HepG2 (cell line): ENCODE results near the gene CNTRL. TPM values are rescaled to one million over a fixed set of nuclear protein-coding genes. Genes with fewer than 3 reads are reported as not detected.

Source experiments
- ADNP ChIP-seq: sonication (generic); formaldehyde crosslinking; IDR thresholded peaks from 2 replicates; pipeline ENCODE4 v1.4.0; 2020; ENCODE audit warnings: missing genetic modification reagents
- BCL6 ChIP-seq: IDR thresholded peaks from 2 replicates; pipeline ENCODE4 v1.6.1; 2016; ENCODE audit warnings: missing genetic modification reagents, missing compliant biosample characterization
- CREM ChIP-seq, 2 experiments: sonication (generic) in 1 of 2; formaldehyde crosslinking in 1 of 2; IDR thresholded peaks; 2 replicates each; pipeline versions ENCODE4 v1.4.0 to v1.6.1; 2016 to 2020; ENCODE audit warnings: antibody characterized with exemption in 1 of 2, mild to moderate bottlenecking in 1 of 2, missing genetic modification reagents in 1 of 2
- HNRNPH1 ChIP-seq: fragments of 200-400 bp; formaldehyde crosslinking; optimal IDR thresholded peaks from 2 replicates; pipeline ENCODE3; 2017; ENCODE audit warnings: mild to moderate bottlenecking, low read depth, low read length
- MXD4 ChIP-seq: IDR thresholded peaks from 2 replicates; pipeline ENCODE4 v1.6.1; 2016; ENCODE audit warnings: mild to moderate bottlenecking, missing biosample characterization, missing genetic modification reagents
- NAIF1 ChIP-seq: sonication (generic); formaldehyde crosslinking; IDR thresholded peaks from 2 replicates; pipeline ENCODE4 v1.5.0; 2020; ENCODE audit warnings: mild to moderate bottlenecking, missing genetic modification reagents, borderline replicate concordance
- NRL ChIP-seq: sonication (generic); formaldehyde crosslinking; IDR thresholded peaks from 2 replicates; pipeline ENCODE4 v1.5.0; 2020; ENCODE audit warnings: missing genetic modification reagents, mild to moderate bottlenecking, moderate library complexity, borderline replicate concordance
- SCMH1 ChIP-seq: sonication (generic); formaldehyde crosslinking; IDR thresholded peaks from 2 replicates; pipeline ENCODE4 v1.9.0; 2021; ENCODE audit warnings: missing genetic modification reagents, mild to moderate bottlenecking, borderline replicate concordance
- SUZ12 ChIP-seq: fragments of 150-350 bp; IDR thresholded peaks from 2 replicates; pipeline ENCODE4 v1.6.1; 2014; ENCODE audit warnings: low read depth, low read length
- YEATS2 ChIP-seq: sonication (generic); formaldehyde crosslinking; IDR thresholded peaks from 2 replicates; pipeline ENCODE4 v1.4.0; 2020; ENCODE audit warnings: missing genetic modification reagents, borderline replicate concordance
- ZKSCAN5 ChIP-seq: sonication (generic); formaldehyde crosslinking; IDR thresholded peaks from 2 replicates; pipeline ENCODE4 v1.5.1; 2020; ENCODE audit warnings: mild to moderate bottlenecking, missing genetic modification reagents
- ZNF3 ChIP-seq: IDR thresholded peaks from 2 replicates; pipeline ENCODE4 v1.7.0; 2017; ENCODE audit warnings: inconsistent platforms
- ZNF335 ChIP-seq: sonication (generic); formaldehyde crosslinking; IDR thresholded peaks from 2 replicates; pipeline ENCODE4 v1.4.0; 2020; ENCODE audit warnings: missing genetic modification reagents
- ZNF382 ChIP-seq: sonication (generic); formaldehyde crosslinking; IDR thresholded peaks from 2 replicates; pipeline ENCODE4 v1.5.0; 2020; ENCODE audit warnings: missing genetic modification reagents, mild to moderate bottlenecking, borderline replicate concordance
- ZNF678 ChIP-seq: sonication (generic); formaldehyde crosslinking; IDR thresholded peaks from 2 replicates; pipeline ENCODE4 v1.4.0; 2020; ENCODE audit warnings: mild to moderate bottlenecking, missing genetic modification reagents
- polyA plus RNA-seq, 8 experiments: library from polyadenylated mRNA; depleted of rRNA in 3 of 8; stranded (reverse) in 7 of 8; unstranded in 1 of 8; fragments of >200 nt; fragmentation: Illumina TruSeq in 4 of 8; extraction: Trizol in 4 of 8; gene quantifications; 2 replicates each; pipeline versions ENCODE4 v1.2.1 to v1.2.3, GENCODE V29; 2011 to 2016; ENCODE audit warnings: low read depth in 4 of 8, missing spikeins in 1 of 8, mixed read lengths in 1 of 8; ENCODE audit not compliant: insufficient read depth in 1 of 8
- total RNA-seq, 5 experiments: library from RNA; depleted of rRNA; stranded (reverse); fragments of >200 nt; fragmentation: Illumina TruSeq; extraction: Trizol; gene quantifications; 2 replicates each; pipeline ENCODE4 v1.2.3, GENCODE V29; 2016; ENCODE audit warnings: low read depth in 1 of 5
- TF ChIP-seq, protein P1 (sequence below): sonication (generic); formaldehyde crosslinking; IDR thresholded peaks from 2 replicates; pipeline ENCODE4 v1.9.0; 2021; ENCODE audit warnings: missing genetic modification reagents, borderline replicate concordance
- TF ChIP-seq, protein P2 (sequence below): sonication (generic); formaldehyde crosslinking; IDR thresholded peaks from 2 replicates; pipeline ENCODE4 v1.8.0; 2022; ENCODE audit warnings: low read depth, missing genetic modification reagents
- TF ChIP-seq, protein P3 (sequence below): sonication (generic); formaldehyde crosslinking; IDR thresholded peaks from 2 replicates; pipeline ENCODE4 v1.5.0; 2020; ENCODE audit warnings: missing genetic modification reagents, mild to moderate bottlenecking, borderline replicate concordance
- TF ChIP-seq, protein P4 (sequence below): IDR thresholded peaks from 2 replicates; pipeline ENCODE4 v1.6.1; 2018; ENCODE audit warnings: missing genetic modification reagents, mild to moderate bottlenecking, missing compliant biosample characterization
- TF ChIP-seq, protein P5 (sequence below): sonication (generic); formaldehyde crosslinking; IDR thresholded peaks from 2 replicates; pipeline ENCODE4 v1.4.0; 2020; ENCODE audit warnings: missing genetic modification reagents

The CNTRL gene
- total and polyA plus RNA-seq, 2 of the 13 experiments (the other 11 are each of a cell fraction or from before 2014, with no cell fraction given), result 7.5 to 11.8 TPM

DNA sequence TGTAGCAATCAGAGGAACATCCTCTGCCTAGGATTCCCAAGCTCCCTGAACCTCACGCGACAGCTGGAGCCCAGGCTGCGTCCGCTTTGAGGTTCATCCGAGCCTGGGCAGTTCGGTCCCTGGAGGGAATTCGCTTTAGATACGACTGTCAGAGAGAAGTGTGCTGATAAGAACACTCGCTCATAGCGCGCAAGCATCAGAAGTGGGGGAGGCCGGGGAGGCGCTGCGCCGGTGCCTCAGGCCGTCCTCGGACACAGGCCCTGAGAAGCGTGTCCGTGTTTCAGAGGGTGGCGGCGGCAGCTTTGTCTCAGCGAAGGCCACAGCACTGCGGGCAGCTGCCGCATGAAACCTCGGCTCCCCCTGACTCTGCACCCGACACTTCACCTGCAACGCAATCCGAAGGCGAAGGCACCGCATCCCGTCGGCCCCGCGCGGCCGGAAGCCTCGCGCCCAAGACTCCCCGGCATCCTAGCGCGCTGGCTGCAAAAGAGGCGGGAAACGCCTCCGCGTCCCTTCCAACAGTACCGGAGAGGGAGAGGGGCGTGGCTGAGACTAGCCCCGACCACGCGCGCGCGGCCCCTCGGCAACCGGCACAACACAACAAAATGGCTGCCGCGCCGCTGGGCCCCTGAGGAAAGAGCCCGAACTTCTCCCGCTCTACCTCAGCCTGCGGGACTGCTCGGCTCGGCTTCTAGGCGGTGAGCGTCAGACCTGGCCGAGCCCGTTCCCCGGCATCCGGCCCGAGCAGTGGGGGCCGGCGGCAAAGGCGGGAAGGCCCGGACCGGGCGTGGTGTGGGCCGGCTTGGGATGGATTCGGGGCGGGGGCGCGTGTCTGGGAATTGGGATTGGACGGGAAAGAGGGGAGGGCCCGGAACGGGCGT, at the start of gene CNTRL (continued):
- TF ChIP-seq SCMH1 (no peak), MXD4 (peak; percentile 91), CREM (IDR thresholded peaks at IDR 0.05) (no peak), CREM (CRISPR knock-in tag; IDR thresholded peaks at IDR 0.05) (no peak), NRL (CRISPR knock-in tag) (peak; percentile 95; the same call in 1 of the 2 replicates), HNRNPH1 (no peak), SUZ12 (no peak), YEATS2 (peak; percentile 88), NAIF1 (CRISPR knock-in tag) (peak; percentile 83), BCL6 (CRISPR knock-in tag) (peak; percentile 65), ZNF3 (CRISPR knock-in tag) (no peak), ZKSCAN5 (CRISPR knock-in tag) (peak; percentile 75; the same call in 1 of the 2 replicates), ZNF382 (CRISPR knock-in tag) (no peak), ADNP (CRISPR knock-in tag) (0 out of 2 replicates have a peak, but pooled peaks have one; percentile 22), ZNF678 (peak; percentile 97), ZNF335 (peak; percentile 58; the same call in 1 of the 2 replicates)
- TF ChIP-seq, protein P1, sequence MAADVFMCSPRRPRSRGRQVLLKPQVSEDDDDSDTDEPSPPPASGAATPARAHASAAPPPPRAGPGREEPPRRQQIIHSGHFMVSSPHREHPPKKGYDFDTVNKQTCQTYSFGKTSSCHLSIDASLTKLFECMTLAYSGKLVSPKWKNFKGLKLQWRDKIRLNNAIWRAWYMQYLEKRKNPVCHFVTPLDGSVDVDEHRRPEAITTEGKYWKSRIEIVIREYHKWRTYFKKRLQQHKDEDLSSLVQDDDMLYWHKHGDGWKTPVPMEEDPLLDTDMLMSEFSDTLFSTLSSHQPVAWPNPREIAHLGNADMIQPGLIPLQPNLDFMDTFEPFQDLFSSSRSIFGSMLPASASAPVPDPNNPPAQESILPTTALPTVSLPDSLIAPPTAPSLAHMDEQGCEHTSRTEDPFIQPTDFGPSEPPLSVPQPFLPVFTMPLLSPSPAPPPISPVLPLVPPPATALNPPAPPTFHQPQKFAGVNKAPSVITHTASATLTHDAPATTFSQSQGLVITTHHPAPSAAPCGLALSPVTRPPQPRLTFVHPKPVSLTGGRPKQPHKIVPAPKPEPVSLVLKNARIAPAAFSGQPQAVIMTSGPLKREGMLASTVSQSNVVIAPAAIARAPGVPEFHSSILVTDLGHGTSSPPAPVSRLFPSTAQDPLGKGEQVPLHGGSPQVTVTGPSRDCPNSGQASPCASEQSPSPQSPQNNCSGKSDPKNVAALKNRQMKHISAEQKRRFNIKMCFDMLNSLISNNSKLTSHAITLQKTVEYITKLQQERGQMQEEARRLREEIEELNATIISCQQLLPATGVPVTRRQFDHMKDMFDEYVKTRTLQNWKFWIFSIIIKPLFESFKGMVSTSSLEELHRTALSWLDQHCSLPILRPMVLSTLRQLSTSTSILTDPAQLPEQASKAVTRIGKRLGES (CRISPR knock-in tag), result peak; percentile 78; the same call in 1 of the 2 replicates
- TF ChIP-seq, protein P2, sequence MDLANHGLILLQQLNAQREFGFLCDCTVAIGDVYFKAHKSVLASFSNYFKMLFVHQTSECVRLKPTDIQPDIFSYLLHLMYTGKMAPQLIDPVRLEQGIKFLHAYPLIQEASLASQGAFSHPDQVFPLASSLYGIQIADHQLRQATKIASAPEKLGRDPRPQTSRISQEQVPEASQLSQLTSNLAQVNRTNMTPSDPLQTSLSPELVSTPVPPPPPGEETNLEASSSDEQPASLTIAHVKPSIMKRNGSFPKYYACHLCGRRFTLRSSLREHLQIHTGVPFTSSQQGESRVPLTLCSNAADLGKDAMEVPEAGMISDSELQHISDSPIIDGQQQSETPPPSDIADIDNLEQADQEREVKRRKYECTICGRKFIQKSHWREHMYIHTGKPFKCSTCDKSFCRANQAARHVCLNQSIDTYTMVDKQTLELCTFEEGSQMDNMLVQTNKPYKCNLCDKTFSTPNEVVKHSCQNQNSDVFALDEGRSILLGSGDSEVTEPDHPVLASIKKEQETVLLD (CRISPR knock-in tag), result no peak
- TF ChIP-seq, protein P3, sequence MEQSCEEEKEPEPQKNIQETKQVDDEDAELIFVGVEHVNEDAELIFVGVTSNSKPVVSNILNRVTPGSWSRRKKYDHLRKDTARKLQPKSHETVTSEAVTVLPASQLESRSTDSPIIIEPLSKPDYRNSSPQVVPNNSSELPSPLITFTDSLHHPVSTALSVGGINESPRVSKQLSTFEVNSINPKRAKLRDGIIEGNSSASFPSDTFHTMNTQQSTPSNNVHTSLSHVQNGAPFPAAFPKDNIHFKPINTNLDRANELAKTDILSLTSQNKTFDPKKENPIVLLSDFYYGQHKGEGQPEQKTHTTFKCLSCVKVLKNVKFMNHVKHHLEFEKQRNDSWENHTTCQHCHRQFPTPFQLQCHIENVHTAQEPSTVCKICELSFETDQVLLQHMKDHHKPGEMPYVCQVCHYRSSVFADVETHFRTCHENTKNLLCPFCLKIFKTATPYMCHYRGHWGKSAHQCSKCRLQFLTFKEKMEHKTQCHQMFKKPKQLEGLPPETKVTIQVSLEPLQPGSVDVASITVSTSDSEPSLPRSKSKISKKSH (CRISPR knock-in tag), result peak; percentile 96
- TF ChIP-seq, protein P4, sequence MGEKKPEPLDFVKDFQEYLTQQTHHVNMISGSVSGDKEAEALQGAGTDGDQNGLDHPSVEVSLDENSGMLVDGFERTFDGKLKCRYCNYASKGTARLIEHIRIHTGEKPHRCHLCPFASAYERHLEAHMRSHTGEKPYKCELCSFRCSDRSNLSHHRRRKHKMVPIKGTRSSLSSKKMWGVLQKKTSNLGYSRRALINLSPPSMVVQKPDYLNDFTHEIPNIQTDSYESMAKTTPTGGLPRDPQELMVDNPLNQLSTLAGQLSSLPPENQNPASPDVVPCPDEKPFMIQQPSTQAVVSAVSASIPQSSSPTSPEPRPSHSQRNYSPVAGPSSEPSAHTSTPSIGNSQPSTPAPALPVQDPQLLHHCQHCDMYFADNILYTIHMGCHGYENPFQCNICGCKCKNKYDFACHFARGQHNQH (CRISPR knock-in tag), result peak; percentile 94
- TF ChIP-seq, protein P5, sequence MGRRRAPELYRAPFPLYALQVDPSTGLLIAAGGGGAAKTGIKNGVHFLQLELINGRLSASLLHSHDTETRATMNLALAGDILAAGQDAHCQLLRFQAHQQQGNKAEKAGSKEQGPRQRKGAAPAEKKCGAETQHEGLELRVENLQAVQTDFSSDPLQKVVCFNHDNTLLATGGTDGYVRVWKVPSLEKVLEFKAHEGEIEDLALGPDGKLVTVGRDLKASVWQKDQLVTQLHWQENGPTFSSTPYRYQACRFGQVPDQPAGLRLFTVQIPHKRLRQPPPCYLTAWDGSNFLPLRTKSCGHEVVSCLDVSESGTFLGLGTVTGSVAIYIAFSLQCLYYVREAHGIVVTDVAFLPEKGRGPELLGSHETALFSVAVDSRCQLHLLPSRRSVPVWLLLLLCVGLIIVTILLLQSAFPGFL (CRISPR knock-in tag), result 0 out of 2 replicates have a peak, but pooled peaks have one; percentile 64
